Cardiac fibroblast (primary cell): Measurements from ENCODE around the gene ITGB8.

Experiments
- DNase-seq, 2 donors: peaks; one replicate each; pipeline versions ENCODE4 v3.0.0 to v3.0.0-alpha.2; 2010; ENCODE audit warnings: low read depth in 2 of 2
- H3K4me3 ChIP-seq, 2 donors: replicated peaks in 1 of 2; 1 replicate in 1 of 2; 2 replicates in 1 of 2; pipeline ENCODE4 v1.5.1; 2011; ENCODE audit warnings: low read depth in 2 of 2, low read length in 2 of 2, mild to moderate bottlenecking in 2 of 2, moderate library complexity in 1 of 2
- TF ChIP-seq, protein P1 (sequence below): IDR thresholded peaks from one replicate; pipeline ENCODE4 v1.5.1; 2011; ENCODE audit warnings: low read depth, mild to moderate bottlenecking, low read length, inconsistent platforms

ITGB8 gene

DNA sequence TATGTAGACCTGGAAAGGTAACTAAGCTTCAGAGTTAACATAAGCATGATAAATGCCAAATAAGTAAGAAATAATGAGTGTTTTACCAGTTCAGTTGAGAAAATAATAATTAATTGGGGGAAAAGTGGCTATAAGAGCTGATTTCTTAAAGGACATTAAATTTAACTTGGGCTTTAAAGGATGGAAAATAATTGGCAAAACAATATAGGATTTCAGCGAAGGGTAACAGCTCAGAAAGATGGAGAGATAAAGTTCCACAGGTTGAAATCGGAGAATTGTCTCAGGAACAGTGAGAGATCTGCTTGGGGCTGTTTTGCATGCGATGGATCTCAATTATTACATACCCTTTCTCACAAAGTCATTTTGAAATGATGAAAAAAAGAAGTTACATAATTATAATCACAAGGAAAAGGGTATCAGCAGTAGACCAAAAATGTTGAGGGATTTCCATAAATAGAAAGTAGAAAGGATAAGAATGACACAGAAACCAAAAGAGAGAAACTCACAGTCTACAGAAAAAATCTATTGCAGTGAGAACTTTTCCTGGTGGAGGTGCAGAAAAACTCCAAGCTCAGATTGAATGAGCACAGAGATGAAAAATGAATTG lies 40.1 kb upstream of the ITGB8 start:
- H3K4me3 ChIP-seq, result no peak overlapping the region
- TF ChIP-seq, protein P1, sequence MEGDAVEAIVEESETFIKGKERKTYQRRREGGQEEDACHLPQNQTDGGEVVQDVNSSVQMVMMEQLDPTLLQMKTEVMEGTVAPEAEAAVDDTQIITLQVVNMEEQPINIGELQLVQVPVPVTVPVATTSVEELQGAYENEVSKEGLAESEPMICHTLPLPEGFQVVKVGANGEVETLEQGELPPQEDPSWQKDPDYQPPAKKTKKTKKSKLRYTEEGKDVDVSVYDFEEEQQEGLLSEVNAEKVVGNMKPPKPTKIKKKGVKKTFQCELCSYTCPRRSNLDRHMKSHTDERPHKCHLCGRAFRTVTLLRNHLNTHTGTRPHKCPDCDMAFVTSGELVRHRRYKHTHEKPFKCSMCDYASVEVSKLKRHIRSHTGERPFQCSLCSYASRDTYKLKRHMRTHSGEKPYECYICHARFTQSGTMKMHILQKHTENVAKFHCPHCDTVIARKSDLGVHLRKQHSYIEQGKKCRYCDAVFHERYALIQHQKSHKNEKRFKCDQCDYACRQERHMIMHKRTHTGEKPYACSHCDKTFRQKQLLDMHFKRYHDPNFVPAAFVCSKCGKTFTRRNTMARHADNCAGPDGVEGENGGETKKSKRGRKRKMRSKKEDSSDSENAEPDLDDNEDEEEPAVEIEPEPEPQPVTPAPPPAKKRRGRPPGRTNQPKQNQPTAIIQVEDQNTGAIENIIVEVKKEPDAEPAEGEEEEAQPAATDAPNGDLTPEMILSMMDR, result no peak
- DNase-seq, result no peak

GRCh38 chr7:20293336-20293735 lies 37.4 kb upstream of the ITGB8 start:
- TF ChIP-seq, protein P1, result no peak
- no peak overlapping the region for H3K4me3 ChIP-seq
- no peak for DNase-seq

GRCh38 chr7:20296444-20296843 lies 34.3 kb upstream of the ITGB8 start:
- TF ChIP-seq, protein P1, result no peak
- no peak overlapping the region for H3K4me3 ChIP-seq
- no peak for DNase-seq

- H3K4me3 ChIP-seq, result no peak overlapping the region
- DNase-seq, result no peak
- TF ChIP-seq, protein P1, result no peak
Observed at GRCh38 chr7:20296901-20297300, 33.8 kb upstream of the ITGB8 start.

- TF ChIP-seq, protein P1, result no peak
- peak in 1 of 2 donors; percentile 33 for DNase-seq
- H3K4me3 ChIP-seq, result no peak overlapping the region
Observed at GRCh38 chr7:20298486-20298901, 32.2 kb upstream of the ITGB8 start.

GRCh38 chr7:20299145-20299544 lies 31.6 kb upstream of the ITGB8 start:
- DNase-seq, result no peak
- TF ChIP-seq, protein P1, result no peak
- H3K4me3 ChIP-seq, result no peak overlapping the region

GRCh38 chr7:20299647-20300312 lies 30.9 kb upstream of the ITGB8 start:
- no peak overlapping the region for H3K4me3 ChIP-seq
- DNase-seq, result peak; percentile 23 to 36
- TF ChIP-seq, protein P1, result no peak
